GM12878 (cell line): ENCODE data around the gene DPP4.

Experiments
- CTCF ChIP-seq, 3 experiments: IDR thresholded peaks in 2 of 3; conservative IDR thresholded peaks in 1 of 3; 2 replicates each; pipeline ENCODE4 v1.5.1; 2011; ENCODE audit warnings: low read depth in 3 of 3, low read length in 3 of 3, mild to moderate bottlenecking in 3 of 3, control low read depth in 2 of 3, moderate library complexity in 2 of 3, inconsistent platforms in 1 of 3, mixed read lengths in 1 of 3; ENCODE audit not compliant: control insufficient read depth in 2 of 3, insufficient read depth in 1 of 3; ENCODE audit errors: extremely low read depth in 1 of 3
- MTA3 ChIP-seq: IDR thresholded peaks from 2 replicates; pipeline ENCODE4 v1.6.1; 2012; ENCODE audit warnings: low read length, inconsistent platforms, borderline replicate concordance

- TF ChIP-seq CTCF (IDR thresholded peaks at IDR 0.05 in 2 of 3, conservative IDR thresholded peaks at IDR 0.05 in 1 of 3; ENCODE audit: control insufficient read depth in 2 of 3, extremely low read depth in 1 of 3, insufficient read depth in 1 of 3, low read depth in 3 of 3, low read length in 3 of 3) = no peak
- TF ChIP-seq MTA3 = no peak
Observed at GRCh38 chr2:162029287-162029901, 44.6 kb downstream of the DPP4 start.
